Left renal cortex interstitium (tissue), 4 donors: ENCODE measurements around the gene CFD. TPM values are rescaled to one million over a fixed set of nuclear protein-coding genes. Genes with fewer than 3 reads are reported as not detected.

Experiments used
- DNase-seq, 4 donors: peaks; one replicate each; pipeline ENCODE4 v3.0.0-alpha.2; 2013; ENCODE audit warnings: low read depth in 4 of 4, low spot score in 2 of 4, missing footprints in 1 of 4
- polyA plus RNA-seq, 4 donors: library from polyadenylated mRNA; unstranded; fragments of 120-200 nt; gene quantifications; one replicate each; pipeline ENCODE4 v1.2.1, GENCODE V29; 2013; ENCODE audit not compliant: insufficient read length in 4 of 4

The CFD gene
- polyA plus RNA-seq, 4 donors: 2.2 to 5.4 (median 4.3) TPM

DNA sequence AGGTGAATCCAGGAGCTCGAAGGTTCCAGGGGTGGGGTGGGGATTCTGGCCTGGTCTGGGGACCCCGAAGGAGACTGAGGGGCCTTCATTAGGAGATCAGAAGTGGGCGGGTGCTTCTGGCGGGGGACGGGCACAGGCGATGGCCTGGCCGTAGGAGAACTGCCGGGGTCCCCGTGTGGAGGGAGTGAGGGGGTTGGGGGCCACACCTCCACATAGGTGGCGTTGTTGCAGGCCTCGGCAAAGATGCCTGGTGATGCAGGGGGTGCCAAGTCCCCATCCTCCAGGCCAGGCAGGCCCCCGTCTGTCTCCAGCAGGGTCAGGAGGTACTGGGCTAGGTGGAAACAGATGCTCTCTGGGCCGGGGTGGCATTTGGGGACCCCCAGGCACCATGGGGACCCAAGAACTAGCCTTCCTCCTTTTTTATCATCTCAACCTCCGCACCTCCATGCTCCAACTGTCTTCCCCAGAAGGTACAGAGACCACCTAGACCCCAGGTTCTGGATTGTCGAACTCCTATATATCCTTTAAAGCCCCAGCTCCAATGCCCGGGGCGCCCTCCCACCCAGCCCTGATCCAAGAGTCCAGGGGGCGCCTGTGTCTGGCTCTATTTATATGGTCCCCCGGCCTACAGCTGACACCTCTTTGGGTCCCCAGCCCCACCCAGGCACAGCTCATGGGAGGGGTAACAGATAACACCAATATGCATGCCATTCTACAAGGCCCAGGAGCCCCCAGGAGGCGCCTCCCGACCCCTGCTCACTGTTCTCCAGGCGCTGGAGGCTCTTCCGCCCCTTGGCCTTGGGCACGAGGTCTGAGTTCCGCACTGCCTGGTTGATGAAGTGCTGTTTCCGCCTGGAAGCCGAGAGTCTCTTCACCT, 42.0 kb downstream of the CFD start:
- no peak for DNase-seq

DNA sequence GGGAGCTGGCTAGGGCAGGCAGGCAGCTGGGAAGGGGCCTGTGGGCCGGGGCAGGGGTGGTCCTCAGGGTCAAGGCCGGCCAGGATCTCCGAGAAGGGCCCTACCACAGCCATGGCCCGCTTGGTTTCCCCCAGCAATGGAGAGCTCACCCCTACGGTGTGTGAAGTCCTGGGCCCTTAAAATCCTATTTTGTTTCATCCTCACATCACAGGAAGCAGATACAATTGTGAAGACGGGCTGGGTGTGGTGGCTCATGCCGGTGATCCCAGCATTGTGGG, 42.6 kb downstream of the CFD start:
- no peak for DNase-seq

DNA sequence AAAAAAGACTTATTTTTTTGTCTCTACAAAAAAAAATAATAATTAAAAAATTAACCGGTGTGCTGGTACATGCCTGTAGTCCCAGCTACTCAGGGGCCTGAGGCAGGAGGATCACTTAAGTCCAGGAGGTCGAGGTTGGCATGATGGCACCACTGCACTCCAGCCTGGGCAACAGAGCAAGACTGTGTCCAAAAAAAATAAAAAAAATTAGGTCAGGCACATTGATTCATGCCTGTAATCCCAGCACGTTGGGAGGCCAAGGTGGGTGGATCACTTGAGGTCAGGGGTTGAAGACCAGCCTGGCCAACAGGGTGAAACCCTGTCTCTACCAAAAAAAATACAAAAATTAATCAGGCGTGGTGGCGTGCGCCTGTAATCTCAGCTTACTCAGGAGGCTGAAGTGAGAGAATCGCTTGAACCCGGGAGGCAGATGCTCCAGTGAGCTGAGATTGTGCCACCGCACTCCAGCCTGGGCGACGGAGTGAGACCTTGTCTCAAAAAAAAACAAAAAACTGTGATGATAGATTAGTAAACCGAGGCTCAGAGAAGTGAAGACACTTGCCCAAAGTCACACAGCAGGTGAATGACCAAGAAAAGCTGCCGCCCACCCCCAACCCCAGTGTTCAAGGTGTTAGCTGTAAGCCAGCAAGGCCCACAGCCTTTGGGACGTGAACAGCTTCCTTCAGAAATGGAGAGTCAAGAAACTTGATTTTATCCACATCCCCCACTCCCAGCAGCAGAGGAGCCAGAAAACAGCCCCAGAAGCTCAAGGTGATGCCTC, 43.2 kb downstream of the CFD start:
- no peak for DNase-seq

DNA sequence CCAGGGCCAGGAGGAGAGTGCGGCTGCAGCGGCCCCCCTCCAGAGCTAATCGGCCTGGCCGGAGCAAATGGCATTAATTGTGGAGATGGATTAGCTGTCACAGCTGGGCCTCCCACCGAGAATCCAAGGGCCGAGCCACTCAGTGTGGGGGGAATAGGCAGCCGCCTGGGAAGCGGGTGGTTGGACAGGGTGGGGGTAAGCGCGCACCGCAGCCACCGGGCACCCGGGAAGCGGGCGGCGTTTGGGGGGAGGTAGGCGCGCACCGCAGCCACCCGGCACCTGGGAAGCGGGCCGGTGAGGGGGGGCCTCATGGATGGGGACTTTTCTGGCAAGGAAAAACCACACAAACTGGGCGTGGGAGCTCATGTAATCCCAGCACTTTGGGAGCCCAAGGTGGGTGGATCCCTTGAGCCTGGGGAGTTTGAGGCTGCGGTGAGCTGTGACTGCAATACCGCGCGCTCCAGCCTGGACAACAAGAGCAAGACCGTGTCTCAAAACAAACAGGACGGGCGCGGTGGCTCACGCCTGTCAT, 43.9 kb downstream of the CFD start:
- no peak for DNase-seq

DNA sequence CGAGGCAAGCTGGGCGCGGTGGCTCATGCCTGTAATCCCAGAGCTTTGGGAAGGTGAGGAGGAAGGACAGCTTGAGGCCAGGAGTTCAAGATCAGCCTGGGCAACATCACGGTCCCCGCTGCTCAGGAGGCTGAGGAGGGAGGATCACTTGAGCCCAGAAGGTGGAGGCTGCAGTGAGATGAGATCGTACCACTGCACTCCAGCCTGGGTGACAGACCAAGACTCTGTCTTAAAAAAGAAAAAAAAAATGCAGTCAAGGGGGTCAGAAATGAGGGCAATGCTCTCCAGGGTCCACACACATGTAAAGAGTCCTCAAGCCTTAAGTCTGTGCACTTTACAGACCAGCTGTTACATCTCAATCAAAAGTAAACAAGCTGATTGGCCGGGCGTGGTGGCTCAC, 45.1 kb downstream of the CFD start:
- DNase-seq: no peak

DNA sequence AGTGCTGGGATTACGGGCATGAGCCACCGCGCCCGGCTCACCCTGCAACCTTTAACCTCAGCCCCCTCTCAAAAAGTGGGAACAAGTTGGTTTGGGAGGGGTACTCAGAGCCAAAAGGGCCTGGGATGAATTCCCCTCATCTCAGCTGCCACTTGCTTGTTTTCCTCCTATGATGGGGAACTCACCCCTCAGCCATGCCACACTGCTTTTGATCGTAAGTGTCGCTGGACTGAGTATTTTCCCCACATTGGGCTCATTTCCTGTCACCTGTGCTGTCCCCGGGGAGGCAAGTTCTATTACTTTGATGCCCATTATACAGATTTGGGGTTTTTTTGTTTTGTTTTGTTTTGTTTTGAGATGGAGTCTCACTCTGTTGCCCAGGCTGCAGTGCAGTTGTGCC, 47.0 kb downstream of the CFD start:
- no peak for DNase-seq

DNA sequence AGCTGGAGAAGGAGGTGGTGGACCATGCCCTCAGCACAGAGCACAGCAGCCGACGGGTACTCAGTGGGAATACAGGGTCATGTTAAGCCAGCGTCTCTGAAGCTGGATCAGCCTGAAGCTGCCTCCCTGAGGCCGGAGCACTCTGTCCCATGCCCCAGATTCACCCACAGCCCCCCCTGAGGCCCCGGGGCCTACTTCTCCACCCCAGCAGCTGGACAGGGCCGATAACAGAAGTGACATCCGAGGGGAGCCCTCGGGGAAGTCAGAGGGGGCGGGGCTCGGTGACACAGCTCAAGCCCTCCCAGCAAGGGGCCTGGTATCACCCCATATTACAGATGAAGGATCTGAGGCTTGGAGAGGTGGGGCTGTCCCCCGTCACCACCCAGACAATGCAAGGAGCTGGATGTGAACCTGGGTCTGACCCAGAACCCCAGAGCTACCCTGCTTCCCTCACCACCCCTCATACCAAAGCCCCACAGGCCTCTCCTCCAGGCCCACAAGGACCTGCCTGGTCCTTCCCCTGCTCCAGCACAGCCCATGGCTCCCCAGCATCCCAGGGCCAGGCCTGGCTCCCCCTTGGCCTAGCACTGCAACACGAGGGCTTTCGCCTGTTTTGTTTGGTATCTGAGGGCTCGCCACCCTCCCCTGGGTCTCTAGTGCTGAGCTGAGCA, 47.9 kb downstream of the CFD start:
- DNase-seq: no peak

DNA sequence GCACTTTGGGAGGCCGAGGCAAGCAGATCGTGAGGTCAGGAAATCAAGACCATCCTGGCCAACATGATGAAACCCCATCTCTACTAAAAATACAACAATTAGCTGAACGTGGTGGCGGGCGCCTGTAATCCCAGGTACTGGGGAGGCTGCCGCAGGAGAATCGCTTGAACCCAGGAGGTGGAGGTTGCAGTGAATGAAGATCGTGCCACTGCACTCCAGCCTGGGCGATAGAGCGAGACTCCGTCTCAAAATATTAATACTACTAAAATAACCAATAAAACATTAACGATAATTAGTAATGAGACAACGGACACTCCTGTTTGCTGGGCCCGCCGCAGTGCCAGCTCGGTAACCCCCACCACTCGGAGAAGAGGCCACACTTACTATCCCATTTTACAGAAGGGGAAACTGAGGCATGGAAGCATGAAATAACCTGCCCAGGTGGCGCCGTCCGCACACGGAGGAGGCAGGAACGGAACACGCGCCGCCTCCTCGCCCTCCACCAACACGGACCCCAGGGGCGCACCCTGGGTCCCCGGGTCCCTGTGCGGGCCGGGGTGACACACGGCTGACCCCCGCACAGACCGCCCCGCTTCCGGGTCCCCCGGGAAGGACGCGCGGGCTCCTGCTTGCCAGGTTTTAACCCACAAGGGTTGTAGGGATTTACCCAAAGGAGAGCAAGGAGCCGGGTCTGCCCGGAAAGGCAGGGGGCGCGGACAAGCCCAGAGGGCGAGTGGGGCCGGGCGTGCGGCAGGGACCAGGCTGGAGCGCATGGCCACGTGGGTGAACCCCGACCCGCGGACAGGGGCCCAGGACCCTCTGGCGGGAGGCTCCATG, 52.0 kb downstream of the CFD start:
- DNase-seq: no peak

DNA sequence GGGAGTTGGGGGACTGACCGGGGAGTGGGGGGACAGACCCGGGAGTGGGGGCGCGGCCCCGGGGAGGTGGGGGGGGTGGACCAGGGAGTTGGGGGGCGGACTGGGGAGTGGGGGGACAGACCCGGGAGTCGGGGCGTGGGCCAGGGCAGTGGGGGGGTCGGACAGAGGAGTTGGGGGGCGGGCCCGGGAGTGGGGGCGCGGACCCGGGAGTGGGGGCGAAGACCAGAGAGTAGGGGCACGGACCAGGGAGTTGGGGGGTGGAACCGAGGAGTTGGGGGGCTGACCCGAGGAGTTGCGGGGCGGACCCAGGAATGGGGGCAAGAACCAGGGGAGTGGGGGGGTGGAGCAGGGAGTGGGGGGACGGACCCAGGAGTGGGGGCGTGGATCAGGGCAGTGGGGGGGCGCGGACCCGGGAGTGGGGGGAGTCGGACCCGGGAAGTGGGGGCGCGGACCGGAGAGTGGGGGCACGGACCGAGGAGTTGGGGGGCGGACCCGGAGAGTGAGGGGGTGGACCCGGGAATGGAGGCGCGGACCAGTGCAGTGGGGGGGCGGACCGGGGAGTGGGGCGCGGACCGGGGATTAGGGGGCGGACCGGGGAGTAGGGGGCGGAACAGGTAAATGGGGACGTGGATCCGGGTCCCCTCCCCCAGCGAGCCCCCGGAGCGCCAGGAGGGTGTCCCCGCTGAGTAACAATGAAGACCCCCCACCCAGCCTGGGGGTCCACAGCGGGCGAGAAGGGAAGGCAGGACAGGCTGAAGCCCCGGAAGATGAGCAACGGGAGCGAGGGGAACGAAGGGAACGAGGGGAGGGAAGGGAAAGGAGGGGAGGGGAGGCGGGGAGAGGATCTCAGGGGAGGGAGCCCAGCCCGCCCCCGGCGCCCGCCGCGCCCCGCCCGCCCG, 53.0 kb downstream of the CFD start:
- DNase-seq: no peak

Other genes starting within 250 kb of the CFD start
- 10 to 100 TPM; 55.8 to 68.1 (median 60.8) TPM for gene POLRMT, start 226.1 kb upstream of the CFD start, polyA plus RNA-seq
- under 1 TPM; 0.27 to 0.96 (median 0.62) TPM for gene FGF22, start 219.8 kb upstream of the CFD start, polyA plus RNA-seq
- 10 to 100 TPM; 22.6 to 41.5 (median 30.7) TPM for gene RNF126, start 196.4 kb upstream of the CFD start, polyA plus RNA-seq
- 10 to 100 TPM; 17.2 to 19.7 (median 19.4) TPM for gene FSTL3, start 183.3 kb upstream of the CFD start, polyA plus RNA-seq
- under 1 TPM; 0.13 to 0.48 (median 0.36) TPM for gene PRSS57, start 164.2 kb upstream of the CFD start, polyA plus RNA-seq
- gene PALM, start 150.7 kb upstream of the CFD start, polyA plus RNA-seq: 100 to 1,000 TPM in 3 of 4 donors, 10 to 100 TPM in 1; 77.2 to 115 (median 106) TPM
- 10 to 100 TPM in 1 of 4 donors, 1 to 10 TPM in 3; 6.0 to 10.1 (median 9.4) TPM for gene MISP, start 108.6 kb upstream of the CFD start, polyA plus RNA-seq
- 100 to 1,000 TPM; 344 to 430 (median 396) TPM for gene PTBP1, start 62.2 kb upstream of the CFD start, polyA plus RNA-seq
- 10 to 100 TPM; 11.6 to 24.0 (median 17.3) TPM for gene PLPPR3, start 37.7 kb upstream of the CFD start, polyA plus RNA-seq
- 1 to 10 TPM; 1.0 to 3.4 (median 1.4) TPM for gene AZU1, start 31.8 kb upstream of the CFD start, polyA plus RNA-seq
- gene PRTN3, start 18.7 kb upstream of the CFD start, polyA plus RNA-seq: 1 to 10 TPM in 2 of 4 donors, under 1 TPM in 2; 0.65 to 2.7 (median 1.3) TPM
- gene ELANE, start 7.4 kb upstream of the CFD start, polyA plus RNA-seq: under 1 TPM; 0.34 to 0.87 (median 0.40) TPM
- 10 to 100 TPM; 44.5 to 90.9 (median 64.0) TPM for gene MED16, start 33.5 kb downstream of the CFD start, polyA plus RNA-seq
- gene RNU6-9, start 33.8 kb downstream of the CFD start, polyA plus RNA-seq: not detected
- gene R3HDM4, start 53.6 kb downstream of the CFD start, polyA plus RNA-seq: 10 to 100 TPM; 35.6 to 62.3 (median 53.4) TPM
- 1 to 10 TPM in 2 of 4 donors, under 1 TPM in 2; 0.32 to 1.3 (median 1.00) TPM for gene KISS1R, start 57.7 kb downstream of the CFD start, polyA plus RNA-seq
- 10 to 100 TPM; 16.3 to 37.2 (median 29.1) TPM for gene ARID3A, start 66.4 kb downstream of the CFD start, polyA plus RNA-seq
- 10 to 100 TPM; 33.2 to 68.7 (median 55.4) TPM for gene WDR18, start 124.7 kb downstream of the CFD start, polyA plus RNA-seq
- gene GRIN3B, start 140.8 kb downstream of the CFD start, polyA plus RNA-seq: 1 to 10 TPM in 2 of 4 donors, under 1 TPM in 2; 0.41 to 1.4 (median 1.0) TPM
- 100 to 1,000 TPM in 3 of 4 donors, 10 to 100 TPM in 1; 98.0 to 154 (median 130) TPM for gene TMEM259, start 161.5 kb downstream of the CFD start, polyA plus RNA-seq
- not detected for gene RNU6-2, start 161.9 kb downstream of the CFD start, polyA plus RNA-seq
- gene CNN2, start 166.9 kb downstream of the CFD start, polyA plus RNA-seq: 100 to 1,000 TPM; 163 to 215 (median 186) TPM
- 10 to 100 TPM in 1 of 4 donors, 1 to 10 TPM in 3; 6.9 to 14.0 (median 8.5) TPM for gene ABCA7, start 180.4 kb downstream of the CFD start, polyA plus RNA-seq
- 10 to 100 TPM in 3 of 4 donors, 1 to 10 TPM in 1; 9.4 to 14.9 (median 12.2) TPM for gene ARHGAP45, start 207.5 kb downstream of the CFD start, polyA plus RNA-seq
- gene POLR2E, start 235.7 kb downstream of the CFD start, polyA plus RNA-seq: 100 to 1,000 TPM; 139 to 183 (median 154) TPM
- gene GPX4, start 244.3 kb downstream of the CFD start, polyA plus RNA-seq: 100 to 1,000 TPM; 240 to 321 (median 259) TPM